KMS-11 (cell line): Measurements from ENCODE around the gene MGA.

Experiments used
- H2AFZ ChIP-seq: fragments of 200-600 bp; sonication (generic); 2 replicates; pipeline ENCODE4 v1.6.1; 2016; ENCODE audit warnings: antibody characterized with exemption, mixed run types, low read depth
- H3K27ac ChIP-seq: fragments of 200-600 bp; sonication (generic); 2 replicates; pipeline ENCODE4 v1.6.1; 2016; ENCODE audit warnings: mild to moderate bottlenecking, mixed run types
- H3K27me3 ChIP-seq: fragments of 200-600 bp; sonication (generic); 2 replicates; pipeline ENCODE4 v1.6.1; 2017; ENCODE audit warnings: mild to moderate bottlenecking, low read depth, mixed run types, moderate library complexity; ENCODE audit not compliant: insufficient read depth
- H3K36me3 ChIP-seq: fragments of 200-600 bp; sonication (generic); 2 replicates; pipeline ENCODE4 v1.6.1; 2017; ENCODE audit warnings: mild to moderate bottlenecking, mixed run types; ENCODE audit not compliant: insufficient read depth
- H3K4me1 ChIP-seq: fragments of 200-600 bp; sonication (generic); 2 replicates; pipeline ENCODE4 v1.6.1; 2016; ENCODE audit warnings: mild to moderate bottlenecking, low read depth, mixed run types; ENCODE audit not compliant: poor library complexity, severe bottlenecking
- H3K4me2 ChIP-seq: fragments of 200-600 bp; sonication (generic); 2 replicates; pipeline ENCODE4 v1.7.0; 2016; ENCODE audit warnings: mild to moderate bottlenecking, mixed run types
- H3K4me3 ChIP-seq: fragments of 200-600 bp; sonication (generic); IDR thresholded peaks from 2 replicates; pipeline ENCODE4 v1.6.1; 2017; ENCODE audit warnings: low read depth, low read length, mixed read lengths; ENCODE audit not compliant: insufficient read depth
- H3K79me2 ChIP-seq: fragments of 200-600 bp; sonication (generic); 2 replicates; pipeline ENCODE4 v1.6.1; 2016; ENCODE audit warnings: low read depth, mixed run types; ENCODE audit not compliant: insufficient read depth
- H3K9ac ChIP-seq: fragments of 200-600 bp; sonication (generic); 2 replicates; pipeline ENCODE4 v1.6.1; 2016; ENCODE audit warnings: mild to moderate bottlenecking, mixed run types
- H4K20me1 ChIP-seq: fragments of 200-600 bp; sonication (generic); 2 replicates; pipeline ENCODE4 v1.6.1; 2016; ENCODE audit warnings: mild to moderate bottlenecking, mixed run types; ENCODE audit not compliant: insufficient read depth
- TF ChIP-seq, protein P1 (sequence below): fragments of 200-600 bp; sonication (generic); conservative IDR thresholded peaks from 2 replicates; pipeline ENCODE4 v1.6.1; 2017; ENCODE audit warnings: low read depth, mild to moderate bottlenecking, antibody characterized with exemption, low read length, moderate library complexity, mixed read lengths

The MGA gene

DNA sequence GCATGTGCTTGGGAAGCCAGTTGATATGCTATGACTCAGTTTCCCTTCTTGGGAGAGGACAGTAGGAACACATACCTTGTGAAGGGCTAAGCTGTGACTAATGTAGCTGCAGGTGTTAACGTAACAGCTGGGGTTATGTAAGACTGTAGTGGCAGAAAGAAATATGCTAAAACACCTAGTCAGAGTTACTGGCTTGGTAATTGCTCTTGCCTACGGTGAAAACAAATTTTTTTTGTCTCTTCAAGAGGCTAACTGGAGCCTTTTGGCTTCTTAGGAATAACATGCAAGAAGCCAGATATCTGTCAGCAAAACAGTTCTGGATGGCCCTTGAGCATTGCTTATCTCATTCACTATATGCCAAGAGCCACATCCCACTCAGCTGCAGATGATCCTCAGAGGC, 115.4 kb downstream of the MGA start:
- H3K27me3 ChIP-seq: no peaks in the 10 kb centered on the region
- no peak overlapping the region for H3K4me3 ChIP-seq
- peak overlapping the region; percentile 87 for H3K4me2 ChIP-seq
- H3K27ac ChIP-seq: no peak overlapping the region
- H3K36me3 ChIP-seq: no peaks in the 10 kb centered on the region
- H3K4me1 ChIP-seq: peaks cover 58% of the 10 kb centered on the region
- H2AFZ ChIP-seq: peak overlapping the region; percentile 88; the same call in 1 of the 2 replicates
- no peak overlapping the region for H3K9ac ChIP-seq
- no peaks in the 10 kb centered on the region for H3K79me2 ChIP-seq
- TF ChIP-seq, protein P1, sequence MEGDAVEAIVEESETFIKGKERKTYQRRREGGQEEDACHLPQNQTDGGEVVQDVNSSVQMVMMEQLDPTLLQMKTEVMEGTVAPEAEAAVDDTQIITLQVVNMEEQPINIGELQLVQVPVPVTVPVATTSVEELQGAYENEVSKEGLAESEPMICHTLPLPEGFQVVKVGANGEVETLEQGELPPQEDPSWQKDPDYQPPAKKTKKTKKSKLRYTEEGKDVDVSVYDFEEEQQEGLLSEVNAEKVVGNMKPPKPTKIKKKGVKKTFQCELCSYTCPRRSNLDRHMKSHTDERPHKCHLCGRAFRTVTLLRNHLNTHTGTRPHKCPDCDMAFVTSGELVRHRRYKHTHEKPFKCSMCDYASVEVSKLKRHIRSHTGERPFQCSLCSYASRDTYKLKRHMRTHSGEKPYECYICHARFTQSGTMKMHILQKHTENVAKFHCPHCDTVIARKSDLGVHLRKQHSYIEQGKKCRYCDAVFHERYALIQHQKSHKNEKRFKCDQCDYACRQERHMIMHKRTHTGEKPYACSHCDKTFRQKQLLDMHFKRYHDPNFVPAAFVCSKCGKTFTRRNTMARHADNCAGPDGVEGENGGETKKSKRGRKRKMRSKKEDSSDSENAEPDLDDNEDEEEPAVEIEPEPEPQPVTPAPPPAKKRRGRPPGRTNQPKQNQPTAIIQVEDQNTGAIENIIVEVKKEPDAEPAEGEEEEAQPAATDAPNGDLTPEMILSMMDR: no peak
- H4K20me1 ChIP-seq: no peaks in the 10 kb centered on the region

GRCh38 chr15:41777421-41777973, 117.3 kb downstream of the MGA start:
- H3K79me2 ChIP-seq: 0 out of 2 replicates have a peak, but pooled peaks cover 9% of the 10 kb centered on the region
- TF ChIP-seq, protein P1: no peak
- no peak overlapping the region for H3K9ac ChIP-seq
- no peak overlapping the region for H3K4me3 ChIP-seq
- H3K4me1 ChIP-seq: peaks cover 58% of the 10 kb centered on the region
- H3K36me3 ChIP-seq: no peaks in the 10 kb centered on the region
- H2AFZ ChIP-seq: no peak overlapping the region
- no peaks in the 10 kb centered on the region for H3K27me3 ChIP-seq
- no peak overlapping the region for H3K4me2 ChIP-seq
- H4K20me1 ChIP-seq: no peaks in the 10 kb centered on the region
- H3K27ac ChIP-seq: no peak overlapping the region

- H3K4me3 ChIP-seq: no peak overlapping the region
- H3K79me2 ChIP-seq: 0 out of 2 replicates have a peak, but pooled peaks cover 9% of the 10 kb centered on the region
- H3K9ac ChIP-seq: no peak overlapping the region
- TF ChIP-seq, protein P1: no peak
- H3K36me3 ChIP-seq: no peaks in the 10 kb centered on the region
- H3K4me1 ChIP-seq: peaks cover 48% of the 10 kb centered on the region
- H3K27me3 ChIP-seq: no peaks in the 10 kb centered on the region
- no peak overlapping the region for H3K4me2 ChIP-seq
- H4K20me1 ChIP-seq: no peaks in the 10 kb centered on the region
- H3K27ac ChIP-seq: no peak overlapping the region
- no peak overlapping the region for H2AFZ ChIP-seq
Observed at GRCh38 chr15:41778521-41778920, 118.3 kb downstream of the MGA start.

DNA sequence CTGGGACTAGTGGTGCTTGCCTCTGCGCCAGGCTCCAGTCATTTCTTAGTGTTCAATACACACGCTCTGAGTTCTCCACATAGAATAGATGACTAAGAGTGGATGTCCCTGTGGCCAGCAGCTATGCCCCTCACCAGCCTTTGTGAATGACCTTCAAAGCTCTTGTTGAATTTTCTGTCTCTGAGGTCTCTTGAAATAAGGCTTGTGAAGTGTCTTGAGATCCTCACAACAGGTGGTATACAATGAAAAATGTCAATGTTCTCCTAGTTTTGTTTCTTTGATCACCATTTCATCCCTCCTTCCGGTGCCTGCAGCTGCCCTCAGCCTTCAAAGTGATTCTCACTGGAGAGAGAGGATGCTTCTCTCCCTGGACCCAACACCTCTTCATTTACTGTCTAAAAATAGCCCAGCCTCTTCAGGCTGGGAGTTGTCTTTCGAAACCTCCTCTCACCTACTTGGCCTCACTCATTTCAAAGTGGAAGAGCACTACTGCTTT, 119.5 kb downstream of the MGA start:
- H3K4me1 ChIP-seq: peaks cover 47% of the 10 kb centered on the region
- no peak overlapping the region for H3K4me3 ChIP-seq
- H3K9ac ChIP-seq: no peak overlapping the region
- H3K36me3 ChIP-seq: no peaks in the 10 kb centered on the region
- no peaks in the 10 kb centered on the region for H3K27me3 ChIP-seq
- H3K4me2 ChIP-seq: peak overlapping the region; percentile 70
- TF ChIP-seq, protein P1: no peak
- H3K79me2 ChIP-seq: 0 out of 2 replicates have a peak, but pooled peaks cover 9% of the 10 kb centered on the region
- H4K20me1 ChIP-seq: no peaks in the 10 kb centered on the region
- H2AFZ ChIP-seq: no peak overlapping the region
- peak overlapping the region; percentile 45; the same call in 1 of the 2 replicates for H3K27ac ChIP-seq
